Smooth muscle cell (in vitro differentiated cells): ENCODE data around the gene DSP. TPM values are rescaled to one million over a fixed set of nuclear protein-coding genes. Genes with fewer than 3 reads are reported as not detected.

Source experiments
- DNase-seq: peaks from one replicate; lab custom pipeline; 2025; ENCODE audit not compliant: unreplicated experiment; lab: John Stamatoyannopoulos, UW
- H2AFZ ChIP-seq: fragments of 200-600 bp; sonication (generic); 2 replicates; pipeline ENCODE4 v1.6.0; 2016; ENCODE audit warnings: antibody characterized with exemption, low read depth, mild to moderate bottlenecking
- H3F3A ChIP-seq: fragments of 200-600 bp; sonication (generic); 2 replicates; pipeline ENCODE4 v1.6.0; 2017; ENCODE audit warnings: antibody characterized with exemption, low read depth
- H3K27ac ChIP-seq: fragments of 200-600 bp; sonication (generic); 2 replicates; pipeline ENCODE4 v1.5.1; 2016; ENCODE audit warnings: low read depth, mild to moderate bottlenecking
- H3K27me3 ChIP-seq: fragments of 200-600 bp; sonication (generic); 2 replicates; pipeline ENCODE4 v1.6.1; 2016; ENCODE audit warnings: low read depth, mild to moderate bottlenecking
- H3K36me3 ChIP-seq: fragments of 200-600 bp; sonication (generic); 2 replicates; pipeline ENCODE4 v1.5.1; 2016; ENCODE audit warnings: low read depth
- H3K4me1 ChIP-seq: fragments of 200-600 bp; sonication (generic); 2 replicates; pipeline ENCODE4 v1.5.1; 2016; ENCODE audit warnings: low read depth
- H3K4me2 ChIP-seq: fragments of 200-600 bp; sonication (generic); 2 replicates; pipeline ENCODE4 v1.6.0; 2016; ENCODE audit warnings: mild to moderate bottlenecking
- H3K4me3 ChIP-seq: fragments of 200-600 bp; sonication (generic); 2 replicates; pipeline ENCODE4 v1.5.1; 2016; ENCODE audit warnings: mild to moderate bottlenecking
- H3K79me2 ChIP-seq: fragments of 200-600 bp; sonication (generic); 2 replicates; pipeline ENCODE4 v1.6.0; 2016; ENCODE audit warnings: low read depth, mild to moderate bottlenecking
- H3K9ac ChIP-seq: fragments of 200-600 bp; sonication (generic); 2 replicates; pipeline ENCODE4 v1.6.0; 2016; ENCODE audit warnings: low read depth
- H3K9me3 ChIP-seq: fragments of 200-600 bp; sonication (generic); replicated peaks from 2 replicates; pipeline ENCODE4 v1.5.1; 2016; ENCODE audit warnings: low read depth
- H4K20me1 ChIP-seq: fragments of 200-600 bp; sonication (generic); 2 replicates; pipeline ENCODE4 v1.6.0; 2016; ENCODE audit warnings: low read depth
- CTCF ChIP-seq: fragments of 200-600 bp; sonication (generic); IDR thresholded peaks from 2 replicates; pipeline ENCODE4 v1.5.1; 2017; ENCODE audit warnings: borderline replicate concordance, mild to moderate bottlenecking, antibody characterized with exemption; ENCODE audit not compliant: insufficient read depth, poor library complexity, severe bottlenecking
- WGBS: methylation state at CpG from one replicate; pipeline ENCODE4 v1.1.7; 2016; ENCODE audit warnings: low lambda C conversion rate; 5-methylcytosine and 5-hydroxymethylcytosine counted together
- polyA plus RNA-seq: library from polyadenylated mRNA; unstranded; fragments of >200 nt; fragmentation: Nextera tagmentation; extraction: Ambion mirVana; gene quantifications from 2 replicates; pipeline ENCODE4 v1.2.1, GENCODE V29; 2016
- total RNA-seq: library from RNA; depleted of rRNA; stranded (reverse); fragments of >200 nt; gene quantifications from 2 replicates; pipeline ENCODE4 v1.2.3, GENCODE V29; 2014

The DSP gene
- total and polyA plus RNA-seq, 2 experiments from 2014 or later, result 64.1 to 347 TPM

GRCh38 chr6:7624796-7625710 is 83.6 kb downstream of the DSP start:
- Histone ChIP-seq H3K9me3 (no peaks in the 10 kb centered on the region), H3K9ac (no peak overlapping the region), H3K27me3 (no peaks in the 10 kb centered on the region), H4K20me1 (no peaks in the 10 kb centered on the region), H3K79me2 (no peaks in the 10 kb centered on the region), H3K4me3 (no peak overlapping the region), H2AFZ (no peak overlapping the region), H3K27ac (no peak overlapping the region), H3K36me3 (no peaks in the 10 kb centered on the region), H3K4me2 (no peak overlapping the region), H3K4me1 (peaks cover 9% of the 10 kb centered on the region), H3F3A (no peaks in the 10 kb centered on the region)
- DNase-seq, result no peak
- peak; percentile 8 for TF ChIP-seq CTCF
- WGBS, result 56% methylated on average over 4 of the region's 4 CpGs

GRCh38 chr6:7628479-7628878 is 87.0 kb downstream of the DSP start:
- no peak for DNase-seq
- peaks cover 9% of the 10 kb centered on the region for H3K4me1 ChIP-seq
- H3K9me3 ChIP-seq, result no peaks in the 10 kb centered on the region
- H4K20me1 ChIP-seq, result no peaks in the 10 kb centered on the region
- no peak overlapping the region for H3K27ac ChIP-seq
- no peak overlapping the region for H2AFZ ChIP-seq
- no peak for TF ChIP-seq CTCF
- no peaks in the 10 kb centered on the region for H3K27me3 ChIP-seq
- H3K79me2 ChIP-seq, result no peaks in the 10 kb centered on the region
- H3F3A ChIP-seq, result no peaks in the 10 kb centered on the region
- H3K4me3 ChIP-seq, result no peak overlapping the region
- no peak overlapping the region for H3K4me2 ChIP-seq
- H3K9ac ChIP-seq, result no peak overlapping the region
- 64% methylated on average over 2 of the region's 2 CpGs for WGBS
- H3K36me3 ChIP-seq, result no peaks in the 10 kb centered on the region

- 96% methylated on average over 11 of the region's 11 CpGs for WGBS
- no peak for TF ChIP-seq CTCF
- H3K4me2 ChIP-seq, result no peak overlapping the region
- no peak overlapping the region for H3K9ac ChIP-seq
- H3K27ac ChIP-seq, result no peak overlapping the region
- H3K4me1 ChIP-seq, result peaks cover 9% of the 10 kb centered on the region
- no peaks in the 10 kb centered on the region for H3F3A ChIP-seq
- no peaks in the 10 kb centered on the region for H4K20me1 ChIP-seq
- H3K79me2 ChIP-seq, result no peaks in the 10 kb centered on the region
- H3K9me3 ChIP-seq, result no peaks in the 10 kb centered on the region
- no peaks in the 10 kb centered on the region for H3K27me3 ChIP-seq
- H2AFZ ChIP-seq, result no peak overlapping the region
- no peaks in the 10 kb centered on the region for H3K36me3 ChIP-seq
- DNase-seq, result no peak
- no peak overlapping the region for H3K4me3 ChIP-seq
Measured at GRCh38 chr6:7628909-7629308, 87.4 kb downstream of the DSP start.
